Endothelial cell of umbilical vein (primary cell): Measurements from ENCODE around the gene AMN. TPM values are rescaled to one million over a fixed set of nuclear protein-coding genes. Genes with fewer than 3 reads are reported as not detected.

Experiments used
- BruUV-seq: library from RNA; stranded (reverse); fragments of 400-500 nt; replicated peaks from 2 replicates; lab custom pipeline; 2021; lab: Mats Ljungman, UMichigan
- CTCF ChIA-PET: fragments of 300-600, 350-600 bp; sonication (Branson Sonifier 250); formaldehyde crosslinking; loops from one replicate; lab custom pipeline; 2021; ENCODE audit warnings: antibody characterized with exemption, inconsistent platforms; lab: Charles Lee
- POLR2A ChIA-PET: fragments of 300-600, 350-600 bp; sonication (Branson Sonifier 250); formaldehyde crosslinking; loops from one replicate; lab custom pipeline; 2021; ENCODE audit warnings: antibody characterized with exemption, inconsistent platforms; lab: Charles Lee
- DNase-seq: peaks from one replicate; pipeline ENCODE4 v3.0.0-alpha.2; 2011; ENCODE audit warnings: low read depth, low spot score
- FAIRE-seq: peaks from 2 replicates; lab custom pipeline; 2011; peaks lifted over from hg19 to GRCh38; lab: Jason Lieb, UNC
- H2AFZ ChIP-seq: 2 replicates; pipeline ENCODE4 v1.6.0; 2012; ENCODE audit warnings: low read depth, low read length, control low read depth, inconsistent platforms
- H3K27ac ChIP-seq: 2 replicates; pipeline ENCODE4 v1.5.1; 2011; ENCODE audit warnings: low read depth, mild to moderate bottlenecking, control low read depth, low read length, moderate library complexity; ENCODE audit not compliant: insufficient read depth
- H3K27me3 ChIP-seq, 2 experiments: 2 replicates each; pipeline versions ENCODE4 v1.6.0 to v1.6.1; 2011; ENCODE audit warnings: low read length in 2 of 2, mixed read lengths in 1 of 2; ENCODE audit not compliant: control insufficient read depth in 2 of 2, insufficient read depth in 2 of 2
- H3K36me3 ChIP-seq, 2 experiments: 2 replicates in 1 of 2; 3 replicates in 1 of 2; pipeline ENCODE4 v1.5.1; 2011; ENCODE audit warnings: low read length in 2 of 2, mild to moderate bottlenecking in 1 of 2, moderate library complexity in 1 of 2; ENCODE audit not compliant: control insufficient read depth in 2 of 2, insufficient read depth in 2 of 2; ENCODE audit errors: extremely low read depth in 1 of 2
- H3K4me1 ChIP-seq: 3 replicates; pipeline ENCODE4 v1.5.1; 2011; ENCODE audit warnings: mild to moderate bottlenecking, low read length; ENCODE audit not compliant: control insufficient read depth, insufficient read depth; ENCODE audit errors: extremely low read depth
- H3K4me2 ChIP-seq: 2 replicates; pipeline ENCODE4 v1.6.1; 2011; ENCODE audit warnings: low read length, control low read depth, mixed read lengths; ENCODE audit not compliant: insufficient read depth
- H3K4me3 ChIP-seq, 3 experiments: fragments of 200-600 bp in 1 of 3; sonication (generic), shearing (Covaris generic) in 1 of 3; replicated peaks in 1 of 3; 2 replicates each; pipeline ENCODE4 v1.5.1; 2011 to 2016; ENCODE audit warnings: control low read depth in 3 of 3, low read length in 3 of 3, mild to moderate bottlenecking in 2 of 3, inconsistent platforms in 1 of 3, low read depth in 1 of 3, moderate library complexity in 1 of 3; ENCODE audit not compliant: insufficient read depth in 1 of 3
- H3K79me2 ChIP-seq: 2 replicates; pipeline ENCODE4 v1.6.0; 2012; ENCODE audit warnings: low read length, inconsistent platforms; ENCODE audit not compliant: control insufficient read depth, insufficient read depth
- H3K9ac ChIP-seq: replicated peaks from 2 replicates; pipeline ENCODE3; 2011; ENCODE audit warnings: low read length, control low read depth; ENCODE audit not compliant: insufficient read depth; ENCODE audit errors: extremely low read depth
- H3K9me1 ChIP-seq: replicated peaks from 3 replicates; pipeline ENCODE4 v1.6.0; 2011; ENCODE audit warnings: mild to moderate bottlenecking, low read length; ENCODE audit not compliant: control insufficient read depth, insufficient read depth; ENCODE audit errors: extremely low read depth
- H3K9me3 ChIP-seq: replicated peaks from 2 replicates; pipeline ENCODE4 v1.5.1; 2012; ENCODE audit warnings: low read length, inconsistent platforms; ENCODE audit not compliant: control insufficient read depth, insufficient read depth
- H4K20me1 ChIP-seq: replicated peaks from 2 replicates; pipeline ENCODE3; 2011; ENCODE audit warnings: mild to moderate bottlenecking, low read length; ENCODE audit not compliant: control insufficient read depth, insufficient read depth; ENCODE audit errors: extremely low read depth
- CTCF ChIP-seq, 2 donors: IDR thresholded peaks; 1 replicate in 1 of 2; 2 replicates in 1 of 2; pipeline ENCODE4 v1.5.1; 2011; ENCODE audit warnings: low read length in 2 of 2, mild to moderate bottlenecking in 2 of 2, moderate library complexity in 2 of 2, control low read depth in 1 of 2, inconsistent platforms in 1 of 2, low read depth in 1 of 2; ENCODE audit not compliant: insufficient read depth in 1 of 2; ENCODE audit errors: extremely low read depth in 1 of 2
- EZH2 ChIP-seq: IDR thresholded peaks from 2 replicates; pipeline ENCODE4 v1.6.1; 2012; ENCODE audit warnings: borderline replicate concordance, low read depth, mild to moderate bottlenecking, moderate library complexity, low read length, inconsistent platforms; ENCODE audit not compliant: severe bottlenecking
- FOS ChIP-seq: IDR thresholded peaks from 2 replicates; pipeline ENCODE4 v1.6.1; 2011; ENCODE audit warnings: mild to moderate bottlenecking, low read length, moderate library complexity, borderline replicate concordance; ENCODE audit not compliant: insufficient read depth
- GATA2 ChIP-seq: IDR thresholded peaks from 2 replicates; pipeline ENCODE4 v1.7.0; 2011; ENCODE audit warnings: low read depth, mild to moderate bottlenecking, moderate library complexity, mixed read lengths, low read length; ENCODE audit not compliant: insufficient read length, insufficient read depth
- JUN ChIP-seq: IDR thresholded peaks from 2 replicates; pipeline ENCODE4 v1.6.1; 2011; ENCODE audit warnings: borderline replicate concordance, low read depth; ENCODE audit not compliant: insufficient read length, insufficient read depth
- MAX ChIP-seq: IDR thresholded peaks from 2 replicates; pipeline ENCODE4 v1.6.1; 2011; ENCODE audit not compliant: insufficient read depth, insufficient read length
- MYC ChIP-seq: IDR thresholded peaks from one replicate; pipeline ENCODE4 v1.6.1; 2011; ENCODE audit warnings: mild to moderate bottlenecking, low read depth, low read length
- POLR2A ChIP-seq: IDR thresholded peaks from 2 replicates; pipeline ENCODE4 v1.6.1; 2012; ENCODE audit warnings: low read depth, mild to moderate bottlenecking, control low read depth, low read length
- POLR2AphosphoS5 ChIP-seq: IDR thresholded peaks from 2 replicates; pipeline ENCODE4 v1.6.1; 2012; ENCODE audit warnings: low read depth, mild to moderate bottlenecking, control low read depth, low read length, moderate library complexity; ENCODE audit not compliant: insufficient read depth
- dilution Hi-C: fragments of 300-500 bp; cut with MboI; formaldehyde crosslinking; loops from one replicate; pipeline ENCODE4 v1.15.0; 2019; ENCODE audit warnings: low sequenced_read_pairs; ENCODE audit not compliant: extremely low pct_ligation_motif_present
- intact Hi-C: fragments of 100-400 bp; cut with micrococcal nuclease; formaldehyde crosslinking; loops from one replicate; pipeline ENCODE4 v1.10.0; 2022
- polyA plus RNA-seq, 4 experiments: library from polyadenylated mRNA; depleted of rRNA in 3 of 4; stranded (reverse) in 3 of 4; unstranded in 1 of 4; fragments of >200 nt; gene quantifications; 2 replicates each; pipeline versions ENCODE4 v1.2.1 to v1.2.3, GENCODE V29; 2011 to 2012; ENCODE audit warnings: missing spikeins in 1 of 4
- total RNA-seq: library from RNA; stranded (reverse); gene quantifications from 2 replicates; pipeline ENCODE4 v1.2.3, GENCODE V29; 2021

The AMN gene
- total and polyA plus RNA-seq, 2 donors (not counting 3 experiments of a cell fraction or from before 2014, with no cell fraction given) = 0.03 TPM; not detected in 1

GRCh38 chr14:102971836-102972606 is 49.6 kb downstream of the AMN start:
- intact Hi-C loops = loop anchor here (5.0 kb wide), 1 partner anchor 85 kb away; the partner anchor contains the start of gene CDC42BPB
- dilution Hi-C loops = no loop called here
- BruUV-seq = no TSS peak
- Histone ChIP-seq H3K79me2 (no peaks in the 10 kb centered on the region), H3K27me3 (no peaks in the 10 kb centered on the region), H3K4me1 (no peaks in the 10 kb centered on the region), H3K9ac (no peak overlapping the region), H3K9me1 (no peaks in the 10 kb centered on the region), H3K4me3 (no peak overlapping the region), H3K4me2 (no peak overlapping the region), H4K20me1 (no peaks in the 10 kb centered on the region), H3K9me3 (no peaks in the 10 kb centered on the region), H2AFZ (no peak overlapping the region), H3K27ac (no peak overlapping the region), H3K36me3 (peaks cover 20 to 66% of the 10 kb centered on the region in 2 experiments)
- DNase-seq = no peak
- ChIA-PET POLR2A (no interaction called here), CTCF (interaction anchor here (0.6 to 1.5 kb wide), 6 partner anchors 14 to 115 kb away, joined by 3 to 6 read pairs (median 4); no protein-coding TSS in a partner anchor)
- peak in 1 of 2 donors; percentile 3 for TF ChIP-seq CTCF (IDR thresholded peaks at IDR 0.05; ENCODE audit: extremely low read depth in 1 of 2, insufficient read depth in 1 of 2, low read depth in 1 of 2, low read length in 2 of 2)
- no peak for TF ChIP-seq MYC
- no peak for FAIRE-seq

DNA sequence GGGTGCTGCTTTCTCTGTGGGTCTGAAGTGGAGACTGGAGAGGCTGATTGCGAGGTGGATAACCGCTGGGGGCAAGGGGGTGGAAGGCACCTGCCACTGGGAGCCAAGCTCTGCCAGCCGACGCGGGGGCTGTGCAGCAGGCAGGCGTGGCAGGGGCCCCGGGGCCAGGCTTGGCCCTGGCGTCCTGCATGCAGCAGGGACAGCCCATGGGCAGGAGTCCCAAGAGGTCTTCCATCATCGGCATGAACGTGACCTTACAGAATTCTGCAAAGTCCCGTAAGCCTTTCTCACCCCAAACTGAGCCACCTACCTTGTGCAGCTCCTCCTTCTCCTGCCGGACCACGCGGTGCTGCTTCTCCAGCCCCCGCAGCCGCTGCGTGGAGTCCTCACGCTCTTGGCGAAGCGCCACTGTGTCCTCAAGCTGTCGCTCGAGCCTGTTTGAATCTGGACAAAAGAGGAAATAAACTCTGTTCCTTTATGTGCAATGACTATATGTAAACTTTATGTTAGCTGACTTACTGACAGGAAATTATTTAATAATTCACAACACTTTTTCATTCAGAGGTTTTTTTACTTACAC is 51.3 kb downstream of the AMN start:
- BruUV-seq = no TSS peak
- no peak overlapping the region for H3K4me3 ChIP-seq
- intact Hi-C loops = loop anchor here (5.0 kb wide), 1 partner anchor 84 kb away; the partner anchor contains the start of gene CDC42BPB
- H4K20me1 ChIP-seq = no peaks in the 10 kb centered on the region
- no peaks in the 10 kb centered on the region for H3K79me2 ChIP-seq
- H3K36me3 ChIP-seq = peaks cover 16 to 66% of the 10 kb centered on the region in 2 experiments
- H2AFZ ChIP-seq = no peak overlapping the region
- no peaks in the 10 kb centered on the region for H3K4me1 ChIP-seq
- no peak overlapping the region for H3K27ac ChIP-seq
- no peaks in the 10 kb centered on the region for H3K9me1 ChIP-seq
- no peaks in the 10 kb centered on the region for H3K9me3 ChIP-seq
- dilution Hi-C loops = no loop called here
- no peak overlapping the region for H3K9ac ChIP-seq
- no peaks in the 10 kb centered on the region for H3K27me3 ChIP-seq
- no peak for FAIRE-seq
- DNase-seq = no peak
- no peak overlapping the region for H3K4me2 ChIP-seq
- ChIA-PET POLR2A (no interaction called here), CTCF (interaction anchor here (1.2 kb wide), 1 partner anchor 101 kb away, joined by 5 read pairs; no protein-coding TSS in a partner anchor)
- TF ChIP-seq POLR2AphosphoS5 = no peak
- TF ChIP-seq JUN = no peak
- no peak for TF ChIP-seq GATA2
- TF ChIP-seq FOS = no peak
- no peak for TF ChIP-seq POLR2A
- TF ChIP-seq EZH2 = no peak
- TF ChIP-seq CTCF (IDR thresholded peaks at IDR 0.05; ENCODE audit: extremely low read depth in 1 of 2, insufficient read depth in 1 of 2, low read depth in 1 of 2, low read length in 2 of 2) = no peak
- no peak for TF ChIP-seq MAX
- no peak for TF ChIP-seq MYC
